PC-9 (cell line): Measurements from ENCODE around the gene UBE2Q2. TPM values are rescaled to one million over a fixed set of nuclear protein-coding genes. Genes with fewer than 3 reads are reported as not detected.

Experiments
- BruUV-seq: library from RNA; stranded (reverse); fragments of 400-500 nt; replicated peaks from 2 replicates; lab custom pipeline; 2021; lab: Mats Ljungman, UMichigan
- CTCF ChIA-PET: fragments of 300-600 bp; sonication (Branson Sonifier 250); formaldehyde crosslinking; loops from one replicate; lab custom pipeline; 2022; ENCODE audit warnings: antibody characterized with exemption; lab: Charles Lee
- POLR2A ChIA-PET: fragments of 300-600 bp; sonication (Branson Sonifier 250); formaldehyde crosslinking; loops from one replicate; lab custom pipeline; 2022; ENCODE audit warnings: antibody characterized with exemption; ENCODE audit not compliant: unreplicated experiment; lab: Charles Lee
- DNase-seq, 2 experiments: peaks; one replicate each; pipeline versions ENCODE4 v3.0.0 to v3.0.0-alpha.2; 2015 to 2022; ENCODE audit warnings: mixed read lengths in 1 of 2
- H2AFZ ChIP-seq: fragments of 200-600 bp; sonication (generic); 2 replicates; pipeline ENCODE4 v1.8.1; 2017; ENCODE audit warnings: antibody characterized with exemption
- H3F3A ChIP-seq: fragments of 200-600 bp; sonication (generic); 2 replicates; pipeline ENCODE4 v1.8.1; 2017; ENCODE audit warnings: antibody characterized with exemption, mild to moderate bottlenecking, low read depth; ENCODE audit not compliant: insufficient read depth
- H3K27ac ChIP-seq: fragments of 200-600 bp; sonication (generic); 2 replicates; pipeline ENCODE4 v1.6.1; 2016; ENCODE audit warnings: mixed run types
- H3K27me3 ChIP-seq: fragments of 200-600 bp; sonication (generic); 2 replicates; pipeline ENCODE4 v1.6.1; 2016; ENCODE audit warnings: low read depth, mixed run types; ENCODE audit not compliant: insufficient read depth
- H3K36me3 ChIP-seq: fragments of 200-600 bp; sonication (generic); 2 replicates; pipeline ENCODE4 v1.6.1; 2016; ENCODE audit warnings: low read depth, mixed run types
- H3K4me1 ChIP-seq: fragments of 200-600 bp; sonication (generic); replicated peaks from 2 replicates; pipeline ENCODE4 v1.6.1; 2016; ENCODE audit warnings: mixed run types; ENCODE audit not compliant: insufficient read depth
- H3K4me2 ChIP-seq: fragments of 200-600 bp; sonication (generic); 2 replicates; pipeline ENCODE4 v1.6.1; 2017; ENCODE audit warnings: mixed run types
- H3K4me3 ChIP-seq: fragments of 200-600 bp; sonication (generic); 2 replicates; pipeline ENCODE4 v1.6.1; 2016; ENCODE audit warnings: mixed run types
- H3K79me2 ChIP-seq: fragments of 200-600 bp; sonication (generic); 2 replicates; pipeline ENCODE4 v1.6.1; 2017; ENCODE audit warnings: low read depth, mixed run types
- H3K9me2 ChIP-seq: fragments of 200-600 bp; sonication (generic); 2 replicates; pipeline ENCODE4 v1.8.1; 2017; ENCODE audit warnings: mild to moderate bottlenecking; ENCODE audit not compliant: insufficient read depth
- H3K9me3 ChIP-seq: fragments of 200-600 bp; sonication (generic); 2 replicates; pipeline ENCODE4 v1.8.1; 2016; ENCODE audit warnings: low read depth; ENCODE audit not compliant: insufficient read depth
- H4K20me1 ChIP-seq: fragments of 200-600 bp; sonication (generic); 2 replicates; pipeline ENCODE4 v1.8.1; 2017; ENCODE audit not compliant: insufficient read depth
- EZH2 ChIP-seq: fragments of 200-600 bp; sonication (generic); IDR thresholded peaks from 2 replicates; pipeline ENCODE4 v1.8.0; 2017; ENCODE audit warnings: antibody characterized with exemption, low read depth
- intact Hi-C: fragments of 100-400 bp; cut with micrococcal nuclease; formaldehyde crosslinking; loops from one replicate; pipeline ENCODE4 v1.10.0; 2022; ENCODE audit not compliant: unreplicated experiment
- total RNA-seq: library from RNA; stranded (reverse); gene quantifications from 2 replicates; pipeline ENCODE4 v1.2.3, GENCODE V29; 2021
- TF ChIP-seq, protein P1 (sequence below): fragments of 200-600 bp; sonication (generic); conservative IDR thresholded peaks from 2 replicates; pipeline ENCODE4 v1.6.1; 2017; ENCODE audit warnings: mixed run types, antibody characterized with exemption, mild to moderate bottlenecking, moderate library complexity

Gene UBE2Q2
- total RNA-seq, 1 experiment from 2014 or later, result 15.6 TPM

DNA sequence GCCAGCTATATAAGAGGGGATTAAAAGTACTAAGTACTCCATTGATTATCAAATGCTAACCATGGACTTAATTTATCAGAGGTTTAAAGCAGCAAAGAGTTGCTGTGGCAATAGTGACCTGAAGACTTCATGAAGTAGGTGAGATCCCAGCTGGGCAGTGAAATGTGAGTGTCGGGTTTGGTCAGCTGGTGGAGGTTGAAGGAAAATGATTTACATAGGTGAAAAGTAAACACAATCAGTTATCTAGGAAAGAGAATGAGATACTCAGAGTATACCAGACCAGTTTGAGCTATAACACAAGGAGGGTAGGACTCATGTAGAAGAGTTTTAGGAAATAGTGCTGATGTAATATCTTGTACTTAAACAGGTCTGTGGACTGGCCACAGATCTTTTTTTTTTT is 43.9 kb downstream of the UBE2Q2 start:
- Histone ChIP-seq H3K4me2 (no peak overlapping the region), H3K36me3 (no peaks in the 10 kb centered on the region), H3K79me2 (no peaks in the 10 kb centered on the region), H3K27ac (no peak overlapping the region), H2AFZ (no peak overlapping the region), H3K9me3 (no peaks in the 10 kb centered on the region), H3K4me1 (peaks cover 17% of the 10 kb centered on the region), H3K9me2 (no peaks in the 10 kb centered on the region), H3K27me3 (no peaks in the 10 kb centered on the region), H3K4me3 (no peak overlapping the region), H4K20me1 (no peaks in the 10 kb centered on the region), H3F3A (0 out of 2 replicates have a peak, but pooled peaks cover 9% of the 10 kb centered on the region)
- POLR2A ChIA-PET, result no interaction called here
- no peak for DNase-seq
- CTCF ChIA-PET, result no interaction called here
- intact Hi-C loops, result no loop called here
- TF ChIP-seq, protein P1, sequence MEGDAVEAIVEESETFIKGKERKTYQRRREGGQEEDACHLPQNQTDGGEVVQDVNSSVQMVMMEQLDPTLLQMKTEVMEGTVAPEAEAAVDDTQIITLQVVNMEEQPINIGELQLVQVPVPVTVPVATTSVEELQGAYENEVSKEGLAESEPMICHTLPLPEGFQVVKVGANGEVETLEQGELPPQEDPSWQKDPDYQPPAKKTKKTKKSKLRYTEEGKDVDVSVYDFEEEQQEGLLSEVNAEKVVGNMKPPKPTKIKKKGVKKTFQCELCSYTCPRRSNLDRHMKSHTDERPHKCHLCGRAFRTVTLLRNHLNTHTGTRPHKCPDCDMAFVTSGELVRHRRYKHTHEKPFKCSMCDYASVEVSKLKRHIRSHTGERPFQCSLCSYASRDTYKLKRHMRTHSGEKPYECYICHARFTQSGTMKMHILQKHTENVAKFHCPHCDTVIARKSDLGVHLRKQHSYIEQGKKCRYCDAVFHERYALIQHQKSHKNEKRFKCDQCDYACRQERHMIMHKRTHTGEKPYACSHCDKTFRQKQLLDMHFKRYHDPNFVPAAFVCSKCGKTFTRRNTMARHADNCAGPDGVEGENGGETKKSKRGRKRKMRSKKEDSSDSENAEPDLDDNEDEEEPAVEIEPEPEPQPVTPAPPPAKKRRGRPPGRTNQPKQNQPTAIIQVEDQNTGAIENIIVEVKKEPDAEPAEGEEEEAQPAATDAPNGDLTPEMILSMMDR, result no peak
- TF ChIP-seq EZH2, result no peak
- no TSS peak for BruUV-seq

DNA sequence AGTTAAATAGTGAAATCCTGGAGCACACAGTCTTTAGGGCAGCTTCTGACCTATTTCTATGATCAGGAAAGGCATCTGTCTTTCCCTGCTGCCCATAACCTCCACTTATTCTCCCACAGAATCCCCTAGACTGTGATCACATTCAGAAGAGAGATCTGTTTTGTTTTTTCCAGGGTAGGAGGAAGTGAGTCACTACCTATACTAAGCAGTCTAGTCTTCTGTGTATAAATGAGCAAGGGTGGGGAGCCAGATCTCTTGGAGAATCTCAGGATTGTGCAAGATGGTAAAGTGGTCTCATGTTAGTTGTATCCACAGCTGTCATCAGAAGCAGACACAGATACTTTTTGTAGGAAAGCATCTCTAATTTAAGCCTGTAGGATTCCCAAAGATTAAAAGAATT is 48.6 kb downstream of the UBE2Q2 start:
- POLR2A ChIA-PET, result no interaction called here
- H3K9me2 ChIP-seq, result no peaks in the 10 kb centered on the region
- H3K79me2 ChIP-seq, result no peaks in the 10 kb centered on the region
- H3F3A ChIP-seq, result peaks cover 9% of the 10 kb centered on the region; the same call in 1 of the 2 replicates
- peaks cover 19% of the 10 kb centered on the region for H3K4me1 ChIP-seq
- no peak overlapping the region for H3K4me3 ChIP-seq
- no peak for DNase-seq
- no peaks in the 10 kb centered on the region for H3K27me3 ChIP-seq
- H3K9me3 ChIP-seq, result no peaks in the 10 kb centered on the region
- TF ChIP-seq EZH2, result no peak
- TF ChIP-seq, protein P1, result no peak
- H2AFZ ChIP-seq, result no peak overlapping the region
- no peaks in the 10 kb centered on the region for H3K36me3 ChIP-seq
- H3K4me2 ChIP-seq, result peak overlapping the region; percentile 46
- CTCF ChIA-PET, result interaction anchor here (0.6 kb wide), 1 partner anchor 164 kb away, joined by 12 read pairs; no protein-coding TSS in a partner anchor
- peak overlapping the region; percentile 52 for H3K27ac ChIP-seq
- no TSS peak for BruUV-seq
- H4K20me1 ChIP-seq, result no peaks in the 10 kb centered on the region
- intact Hi-C loops, result no loop called here

DNA sequence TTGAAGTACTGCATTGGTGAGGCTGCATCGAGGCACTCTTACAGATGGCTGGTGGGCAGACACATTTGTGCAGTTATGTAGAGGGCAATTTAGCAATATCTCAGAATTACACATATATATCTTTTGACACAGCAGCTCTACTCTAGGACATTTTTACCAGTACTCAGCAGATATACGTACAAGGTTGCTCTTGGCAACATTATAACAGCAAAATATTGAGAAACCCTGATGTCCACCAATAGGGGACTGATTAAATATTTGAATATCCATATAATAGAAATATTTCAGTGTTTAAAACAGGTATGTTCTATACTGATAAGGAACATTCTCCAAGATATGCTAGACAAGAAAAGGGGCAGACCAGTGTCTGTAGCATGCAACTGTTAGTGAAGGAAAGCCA is 52.5 kb downstream of the UBE2Q2 start:
- no peak overlapping the region for H3K4me3 ChIP-seq
- CTCF ChIA-PET, result no interaction called here
- POLR2A ChIA-PET, result no interaction called here
- no peak overlapping the region for H3K4me2 ChIP-seq
- no peaks in the 10 kb centered on the region for H4K20me1 ChIP-seq
- DNase-seq, result no peak
- H2AFZ ChIP-seq, result no peak overlapping the region
- no peaks in the 10 kb centered on the region for H3K27me3 ChIP-seq
- intact Hi-C loops, result no loop called here
- peaks cover 9% of the 10 kb centered on the region; the same call in 1 of the 2 replicates for H3F3A ChIP-seq
- peaks cover 16% of the 10 kb centered on the region for H3K4me1 ChIP-seq
- H3K9me2 ChIP-seq, result no peaks in the 10 kb centered on the region
- TF ChIP-seq EZH2, result no peak
- TF ChIP-seq, protein P1, result no peak
- no peaks in the 10 kb centered on the region for H3K36me3 ChIP-seq
- BruUV-seq, result no TSS peak
- no peaks in the 10 kb centered on the region for H3K9me3 ChIP-seq
- no peak overlapping the region for H3K27ac ChIP-seq
- H3K79me2 ChIP-seq, result no peaks in the 10 kb centered on the region
